Stimulated activated memory B cell treated with anti-CD40 and anti-IgM and Interleukin-4, amounts not matched to agents 10 μg/mL and 1 μg/mL and 100 μg/mL, for 72 hours (primary cell): Measurements from ENCODE around the gene FOS.
A peak's percentile ranks its signal among the peaks of the same experiment; 100 is the strongest.
"Not testable (repeated sequence)": the region's sequence is repeated elsewhere in the genome, so short reads cannot be mapped to it uniquely, and the experiment has no call there.

Experiments
- ATAC-seq: fragments of 150-1000 bp; cut with Tn5 transposase; 2 replicates; pipeline ENCODE4 v1.10.0; 2021
- H3K27ac Mint-ChIP-seq: one replicate; pipeline ENCODE4 v1.8.0; 2022; ENCODE audit warnings: mild to moderate bottlenecking, mixed read lengths
- H3K27me3 Mint-ChIP-seq: one replicate; pipeline ENCODE4 v1.8.0; 2022; ENCODE audit warnings: mixed read lengths
- H3K36me3 Mint-ChIP-seq: one replicate; pipeline ENCODE4 v1.8.0; 2022; ENCODE audit warnings: mixed read lengths
- H3K4me1 Mint-ChIP-seq: one replicate; pipeline ENCODE4 v1.8.0; 2022; ENCODE audit warnings: mixed read lengths
- H3K4me3 Mint-ChIP-seq: one replicate; pipeline ENCODE4 v1.8.0; 2022; ENCODE audit warnings: mild to moderate bottlenecking, moderate library complexity, mixed read lengths
- H3K9me3 Mint-ChIP-seq: one replicate; pipeline ENCODE4 v1.8.0; 2022; ENCODE audit warnings: mixed read lengths

The FOS gene

DNA sequence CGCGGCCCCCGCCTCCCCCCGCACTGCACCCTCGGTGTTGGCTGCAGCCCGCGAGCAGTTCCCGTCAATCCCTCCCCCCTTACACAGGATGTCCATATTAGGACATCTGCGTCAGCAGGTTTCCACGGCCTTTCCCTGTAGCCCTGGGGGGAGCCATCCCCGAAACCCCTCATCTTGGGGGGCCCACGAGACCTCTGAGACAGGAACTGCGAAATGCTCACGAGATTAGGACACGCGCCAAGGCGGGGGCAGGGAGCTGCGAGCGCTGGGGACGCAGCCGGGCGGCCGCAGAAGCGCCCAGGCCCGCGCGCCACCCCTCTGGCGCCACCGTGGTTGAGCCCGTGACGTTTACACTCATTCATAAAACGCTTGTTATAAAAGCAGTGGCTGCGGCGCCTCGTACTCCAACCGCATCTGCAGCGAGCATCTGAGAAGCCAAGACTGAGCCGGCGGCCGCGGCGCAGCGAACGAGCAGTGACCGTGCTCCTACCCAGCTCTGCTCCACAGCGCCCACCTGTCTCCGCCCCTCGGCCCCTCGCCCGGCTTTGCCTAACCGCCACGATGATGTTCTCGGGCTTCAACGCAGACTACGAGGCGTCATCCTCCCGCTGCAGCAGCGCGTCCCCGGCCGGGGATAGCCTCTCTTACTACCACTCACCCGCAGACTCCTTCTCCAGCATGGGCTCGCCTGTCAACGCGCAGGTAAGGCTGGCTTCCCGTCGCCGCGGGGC is at the start of gene FOS:
Gene FOS, plus strand, starts transcription at position 407 of the 731 bp plus-strand sequence. Its CDS starts 155 bp downstream, at position 562.
- no peaks in the 10 kb centered on the region for H3K9me3 Mint-ChIP-seq
- peak within 1 kb of the TSS; percentile 82 for H3K4me3 Mint-ChIP-seq
- peak; percentile 93 for ATAC-seq
- peaks cover 60% of the 10 kb centered on the region for H3K27me3 Mint-ChIP-seq
- H3K27ac Mint-ChIP-seq, result peak within 1 kb of the TSS; percentile 75
- peaks cover 19% of the 10 kb centered on the region for H3K36me3 Mint-ChIP-seq
- peaks cover 58% of the 10 kb centered on the region for H3K4me1 Mint-ChIP-seq

DNA sequence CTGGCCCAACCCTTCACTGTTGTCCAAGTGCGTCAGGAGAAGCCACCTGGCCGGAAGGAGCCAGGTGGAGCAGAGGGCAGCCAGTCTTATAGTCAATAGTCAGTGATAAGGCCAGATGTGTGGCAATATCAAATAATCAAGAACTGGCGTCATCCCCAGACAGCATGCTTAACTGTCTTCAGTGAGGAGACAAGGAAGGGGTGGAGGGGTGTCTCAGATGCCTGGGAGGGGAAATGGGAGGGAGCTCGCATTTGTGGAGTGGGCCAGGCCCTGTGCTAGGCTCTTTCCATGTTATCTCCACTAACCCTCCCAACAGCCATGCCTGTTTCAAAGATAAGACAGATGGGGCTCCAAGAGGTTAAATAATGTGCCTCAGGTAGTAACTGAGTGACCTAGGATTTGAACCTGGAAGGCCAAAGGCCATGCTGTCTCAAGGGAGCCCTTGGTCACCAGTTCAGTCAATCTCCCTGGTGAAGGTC is 48.9 kb upstream of the FOS start:
- H3K36me3 Mint-ChIP-seq, result no peaks in the 10 kb centered on the region
- no peak for ATAC-seq
- H3K27me3 Mint-ChIP-seq, result no peaks in the 10 kb centered on the region
- no peaks in the 10 kb centered on the region for H3K9me3 Mint-ChIP-seq
- H3K4me3 Mint-ChIP-seq, result no peak overlapping the region
- peaks cover 34% of the 10 kb centered on the region for H3K4me1 Mint-ChIP-seq
- peak overlapping the region; percentile 16 for H3K27ac Mint-ChIP-seq

DNA sequence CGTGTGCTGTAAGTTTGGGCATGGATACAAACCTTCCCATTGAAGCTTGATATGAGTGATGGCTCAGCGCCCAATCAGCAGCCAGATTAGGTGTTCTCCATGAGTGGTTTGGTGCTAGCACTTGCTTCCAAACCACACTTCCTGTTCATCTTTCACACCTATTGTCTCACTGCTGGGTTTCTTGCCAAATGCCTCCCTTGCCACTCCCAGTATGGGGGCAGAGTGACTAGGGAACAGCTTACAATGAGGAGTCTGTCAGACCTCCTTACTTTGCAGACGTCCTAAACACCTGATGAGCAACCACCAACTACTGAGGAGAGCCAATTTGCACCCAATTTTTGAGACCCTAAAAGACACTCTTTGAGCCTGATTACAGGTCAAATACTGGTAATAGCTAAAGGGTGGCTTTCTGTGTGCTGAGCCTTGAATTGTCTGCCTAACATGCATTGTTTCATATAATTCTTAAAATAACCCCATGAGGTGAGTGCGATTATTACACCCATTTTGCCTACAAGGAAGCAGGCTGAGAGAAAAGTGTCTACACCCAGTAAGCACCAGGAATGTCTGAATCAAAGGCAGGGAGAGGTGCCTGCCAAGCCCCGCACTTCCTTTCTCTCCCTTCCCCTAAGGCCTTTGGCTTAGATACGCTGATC is 48.4 kb upstream of the FOS start:
- peaks cover 33% of the 10 kb centered on the region for H3K4me1 Mint-ChIP-seq
- H3K27ac Mint-ChIP-seq, result peak overlapping the region; percentile 21
- no peaks in the 10 kb centered on the region for H3K9me3 Mint-ChIP-seq
- H3K36me3 Mint-ChIP-seq, result no peaks in the 10 kb centered on the region
- H3K4me3 Mint-ChIP-seq, result no peak overlapping the region
- no peaks in the 10 kb centered on the region for H3K27me3 Mint-ChIP-seq
- ATAC-seq, result peak; percentile 76

DNA sequence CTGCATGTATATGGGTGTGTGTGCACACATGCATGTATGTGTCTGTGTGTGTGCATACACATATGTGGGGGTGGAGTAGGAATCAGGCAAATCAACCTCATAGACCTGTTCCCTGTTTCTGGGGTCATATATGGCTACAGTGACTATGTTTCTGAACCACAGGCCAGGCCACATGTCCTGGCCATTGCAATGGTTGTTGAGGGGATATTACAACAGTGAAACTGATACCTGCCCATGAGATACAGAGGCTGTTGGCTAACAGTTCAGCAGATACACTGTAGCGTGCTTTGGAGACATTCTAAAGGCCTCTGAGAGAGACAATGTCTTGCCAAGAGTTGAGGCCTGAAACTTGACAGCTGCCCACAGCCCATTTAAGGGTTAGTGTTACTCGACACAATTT is 47.3 kb upstream of the FOS start:
- Mint-ChIP-seq H3K36me3 (no peaks in the 10 kb centered on the region), H3K27me3 (no peaks in the 10 kb centered on the region), H3K9me3 (no peaks in the 10 kb centered on the region), H3K27ac (no peak overlapping the region), H3K4me1 (peaks cover 33% of the 10 kb centered on the region), H3K4me3 (no peak overlapping the region)
- ATAC-seq, result no peak

DNA sequence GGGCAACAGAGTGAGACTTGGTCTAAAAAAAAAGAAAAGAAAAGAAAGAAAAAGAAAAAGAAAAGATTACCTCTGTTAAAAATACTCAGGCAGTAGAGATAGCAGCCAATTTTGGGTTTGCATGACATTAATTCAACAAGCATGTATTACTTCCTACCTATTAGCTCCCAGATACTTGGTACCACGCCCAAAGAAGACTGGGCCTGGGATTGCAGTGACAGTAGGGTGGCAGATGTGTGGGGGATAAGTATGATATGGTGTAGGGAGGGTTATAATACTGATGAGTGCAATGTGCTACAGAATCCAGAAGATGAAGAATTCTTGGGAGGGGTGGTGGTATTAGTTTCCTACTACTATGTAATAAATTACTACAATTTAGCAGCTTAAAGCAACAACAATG is 46.4 kb upstream of the FOS start:
- Mint-ChIP-seq H3K4me3 (no peak overlapping the region), H3K4me1 (peaks cover 33% of the 10 kb centered on the region), H3K36me3 (no peaks in the 10 kb centered on the region), H3K27me3 (no peaks in the 10 kb centered on the region), H3K9me3 (no peaks in the 10 kb centered on the region), H3K27ac (no peak overlapping the region)
- no peak for ATAC-seq

DNA sequence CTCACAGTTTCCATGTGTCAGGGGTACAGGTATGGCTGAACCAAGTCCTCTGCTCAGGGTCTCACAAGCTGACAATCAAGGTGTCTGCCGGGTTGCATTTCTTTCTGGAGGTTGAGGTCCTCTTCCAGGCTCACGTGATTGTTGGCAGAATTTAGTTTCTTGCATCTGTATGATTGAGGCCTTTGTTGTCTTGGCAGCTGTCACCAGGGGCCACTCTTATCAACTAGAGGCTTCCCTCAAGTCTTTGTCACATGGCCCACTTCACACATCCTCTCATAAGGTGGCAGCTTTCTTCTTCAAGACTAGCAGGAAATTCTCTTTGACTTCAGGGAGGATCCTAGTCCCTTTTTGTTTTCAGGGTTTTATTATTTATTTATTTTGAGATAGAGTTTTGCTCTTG is 46.0 kb upstream of the FOS start:
- no peak for ATAC-seq
- Mint-ChIP-seq H3K4me3 (no peak overlapping the region), H3K9me3 (no peaks in the 10 kb centered on the region), H3K27ac (no peak overlapping the region), H3K36me3 (no peaks in the 10 kb centered on the region), H3K4me1 (peaks cover 32% of the 10 kb centered on the region), H3K27me3 (no peaks in the 10 kb centered on the region)

DNA sequence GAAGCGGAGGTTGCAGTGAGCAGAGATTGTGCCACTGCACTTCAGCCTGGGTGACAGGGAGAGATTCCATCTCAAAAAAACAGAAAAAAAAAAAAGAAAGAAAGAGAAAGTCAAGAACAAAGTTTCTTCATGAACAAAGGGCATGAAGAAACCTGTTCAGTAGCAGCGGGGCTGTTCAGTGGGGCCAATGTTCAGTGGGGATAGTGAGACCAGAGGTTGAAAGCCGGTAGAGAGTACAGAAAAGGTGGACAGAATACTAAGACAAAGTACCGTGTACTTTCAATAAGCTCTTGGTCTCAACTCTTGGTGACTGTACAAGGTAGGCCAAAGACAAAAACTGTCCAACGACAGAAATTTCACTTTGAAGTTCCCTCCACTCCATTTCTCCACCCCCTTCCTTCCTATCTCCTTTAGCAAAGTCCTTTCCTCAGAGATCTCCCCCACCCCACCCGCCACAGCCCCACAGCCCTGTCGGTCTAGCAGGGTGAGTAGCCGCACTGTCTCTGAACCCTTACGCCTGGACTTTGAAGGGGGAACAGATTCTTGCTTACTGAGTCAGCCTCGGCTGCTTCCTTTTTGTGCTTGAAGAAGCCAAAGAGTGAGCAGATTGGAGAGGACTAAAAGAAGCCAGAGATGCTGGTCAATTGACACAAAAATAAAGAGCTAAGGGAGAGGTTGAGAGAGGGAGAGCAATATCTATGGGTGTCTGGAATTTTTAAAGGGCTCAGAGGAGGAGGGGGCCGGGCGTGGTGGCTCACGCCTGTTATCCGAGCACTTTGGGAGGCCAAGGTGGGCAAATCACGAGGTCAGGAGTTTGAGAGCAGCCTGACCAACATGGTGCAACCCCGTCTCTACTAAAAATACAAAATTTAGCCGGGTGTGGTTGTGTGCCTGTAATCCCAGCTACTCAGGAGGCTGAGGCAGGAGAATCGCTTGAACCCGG is 44.2 kb upstream of the FOS start:
- Mint-ChIP-seq H3K4me3 (no peak overlapping the region), H3K9me3 (no peaks in the 10 kb centered on the region), H3K4me1 (peaks cover 13% of the 10 kb centered on the region), H3K27me3 (peaks cover under 1% of the 10 kb centered on the region), H3K27ac (no peak overlapping the region), H3K36me3 (no peaks in the 10 kb centered on the region)
- no peak for ATAC-seq

DNA sequence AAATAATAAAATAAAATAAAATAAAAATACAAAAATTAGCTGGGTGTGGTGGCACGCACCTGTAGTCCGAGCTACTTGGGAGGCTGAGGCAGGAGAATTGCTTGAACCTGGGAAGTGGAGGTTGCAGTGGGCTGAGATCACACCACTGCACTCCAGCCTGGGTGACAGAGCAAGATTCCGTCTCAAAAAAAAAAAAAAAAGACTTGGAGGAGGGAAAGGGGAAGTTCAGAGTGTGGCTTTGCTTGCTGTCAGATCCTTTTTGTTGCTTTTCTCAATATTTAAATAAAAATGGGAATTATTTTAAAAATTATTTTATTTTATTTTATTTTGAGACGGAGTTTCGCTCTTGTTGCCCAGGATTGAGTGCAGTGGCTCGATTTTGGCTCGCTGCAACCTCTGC is 43.4 kb upstream of the FOS start:
- H3K4me1 Mint-ChIP-seq, H3K4me3 Mint-ChIP-seq, H3K9me3 Mint-ChIP-seq, H3K36me3 Mint-ChIP-seq, ATAC-seq, H3K27me3 Mint-ChIP-seq, H3K27ac Mint-ChIP-seq: not testable (repeated sequence)

DNA sequence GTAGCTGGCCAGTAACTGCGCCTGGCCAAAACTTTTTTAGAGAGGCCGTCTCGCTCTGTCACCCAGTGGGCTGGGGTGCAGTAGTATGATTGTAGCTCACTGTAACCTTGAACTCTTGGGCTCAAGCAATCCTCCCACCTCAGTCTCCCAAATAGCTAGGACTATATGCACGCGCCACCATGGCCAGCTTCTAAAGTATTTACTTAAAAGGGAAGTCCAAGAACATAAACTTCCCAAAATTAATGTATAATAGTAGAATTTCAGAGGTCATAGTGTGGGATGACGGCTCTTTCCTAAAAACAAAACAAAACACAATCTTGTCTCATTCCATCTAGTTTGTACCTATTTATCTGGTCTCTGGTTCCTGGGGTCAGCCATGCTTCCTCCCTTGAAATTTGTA is 42.2 kb upstream of the FOS start:
- ATAC-seq, result no peak
- H3K36me3 Mint-ChIP-seq, result no peaks in the 10 kb centered on the region
- peaks cover 10% of the 10 kb centered on the region for H3K27me3 Mint-ChIP-seq
- H3K27ac Mint-ChIP-seq, result no peak overlapping the region
- H3K4me3 Mint-ChIP-seq, result no peak overlapping the region
- H3K4me1 Mint-ChIP-seq, result no peaks in the 10 kb centered on the region
- no peaks in the 10 kb centered on the region for H3K9me3 Mint-ChIP-seq

DNA sequence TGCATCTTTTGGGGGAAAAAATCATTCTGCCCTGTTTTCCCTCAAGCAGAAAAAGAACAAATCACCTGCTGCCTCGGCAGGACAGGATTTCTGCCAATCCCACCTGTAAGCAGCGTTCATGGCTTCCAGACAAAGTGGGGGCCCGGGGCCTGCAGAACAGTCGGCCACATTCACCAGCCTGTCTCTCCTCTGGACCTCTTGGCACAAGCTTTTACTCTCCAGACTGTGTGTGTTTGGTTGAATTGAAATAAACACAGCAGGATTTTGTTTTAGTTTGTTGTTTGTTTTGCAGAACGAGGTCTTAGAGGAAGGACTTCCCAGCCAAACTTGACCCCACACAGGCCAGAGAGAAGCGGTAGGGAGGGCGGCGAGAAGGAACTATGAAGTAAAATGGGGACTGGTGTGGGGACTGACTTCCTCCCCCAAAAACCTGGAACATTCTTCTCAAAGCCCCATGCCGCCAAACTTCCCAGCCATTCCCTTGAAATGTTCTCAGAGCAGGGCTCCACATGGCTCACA is 41.7 kb upstream of the FOS start:
- Mint-ChIP-seq H3K27me3 (peaks cover 10% of the 10 kb centered on the region), H3K4me1 (no peaks in the 10 kb centered on the region), H3K9me3 (no peaks in the 10 kb centered on the region), H3K4me3 (no peak overlapping the region), H3K27ac (no peak overlapping the region), H3K36me3 (no peaks in the 10 kb centered on the region)
- ATAC-seq, result no peak

DNA sequence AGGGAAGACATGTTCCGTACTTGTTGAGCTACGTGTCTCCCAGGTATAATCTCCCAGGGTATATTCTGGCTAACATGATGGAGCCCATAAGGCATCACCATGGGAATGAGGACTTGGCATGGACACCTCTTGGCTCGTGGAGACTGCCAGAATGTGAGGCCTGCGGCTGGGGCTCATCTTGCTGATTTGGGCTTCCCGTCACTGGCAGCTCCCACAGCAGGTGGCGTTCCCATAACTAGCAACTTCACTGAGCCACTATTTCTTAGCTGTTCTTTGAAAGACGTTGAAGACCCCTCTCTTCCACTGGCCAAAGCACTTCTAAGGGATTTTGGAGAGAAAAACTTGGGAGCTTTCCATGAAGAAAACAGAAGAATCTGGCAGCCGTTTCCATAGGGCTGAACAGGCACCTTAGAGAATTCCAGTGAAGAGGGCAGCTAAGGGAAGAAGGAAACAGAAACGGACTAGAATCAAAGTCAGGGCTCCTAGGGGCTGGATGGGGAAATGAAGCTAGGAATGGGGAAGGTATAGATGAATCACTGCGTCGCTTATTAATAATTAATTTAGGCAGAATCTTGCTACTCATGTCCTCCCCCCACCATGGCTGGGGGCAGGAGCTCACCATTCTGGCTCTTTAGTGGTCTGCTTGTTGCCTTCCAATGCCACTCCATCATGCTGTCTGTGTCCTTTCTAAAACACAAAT is 39.7 kb upstream of the FOS start:
- ATAC-seq, result no peak
- Mint-ChIP-seq H3K9me3 (no peaks in the 10 kb centered on the region), H3K27me3 (peaks cover 10% of the 10 kb centered on the region), H3K27ac (no peak overlapping the region), H3K4me3 (no peak overlapping the region), H3K4me1 (no peaks in the 10 kb centered on the region), H3K36me3 (no peaks in the 10 kb centered on the region)

DNA sequence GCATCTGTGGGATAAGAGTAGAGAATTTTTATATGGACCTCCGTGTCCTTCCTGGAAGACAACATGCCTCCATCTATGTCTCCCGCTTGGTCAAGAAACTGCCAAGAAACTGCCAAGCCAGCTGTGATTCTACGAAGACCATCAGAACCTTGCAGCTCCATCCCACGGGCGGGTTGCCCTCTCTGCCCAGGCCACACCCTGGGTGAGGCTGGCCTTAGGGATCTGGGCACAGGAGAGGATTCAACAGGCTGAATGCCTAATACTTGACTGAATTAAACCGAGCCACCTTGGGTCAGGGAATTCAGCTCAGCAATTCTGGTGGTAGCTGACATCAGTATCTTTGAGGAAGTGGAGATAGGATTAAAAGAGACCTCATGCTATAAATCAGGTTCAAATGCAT is 37.8 kb upstream of the FOS start:
- ATAC-seq, result no peak
- peaks cover 10% of the 10 kb centered on the region for H3K27me3 Mint-ChIP-seq
- H3K9me3 Mint-ChIP-seq, result no peaks in the 10 kb centered on the region

DNA sequence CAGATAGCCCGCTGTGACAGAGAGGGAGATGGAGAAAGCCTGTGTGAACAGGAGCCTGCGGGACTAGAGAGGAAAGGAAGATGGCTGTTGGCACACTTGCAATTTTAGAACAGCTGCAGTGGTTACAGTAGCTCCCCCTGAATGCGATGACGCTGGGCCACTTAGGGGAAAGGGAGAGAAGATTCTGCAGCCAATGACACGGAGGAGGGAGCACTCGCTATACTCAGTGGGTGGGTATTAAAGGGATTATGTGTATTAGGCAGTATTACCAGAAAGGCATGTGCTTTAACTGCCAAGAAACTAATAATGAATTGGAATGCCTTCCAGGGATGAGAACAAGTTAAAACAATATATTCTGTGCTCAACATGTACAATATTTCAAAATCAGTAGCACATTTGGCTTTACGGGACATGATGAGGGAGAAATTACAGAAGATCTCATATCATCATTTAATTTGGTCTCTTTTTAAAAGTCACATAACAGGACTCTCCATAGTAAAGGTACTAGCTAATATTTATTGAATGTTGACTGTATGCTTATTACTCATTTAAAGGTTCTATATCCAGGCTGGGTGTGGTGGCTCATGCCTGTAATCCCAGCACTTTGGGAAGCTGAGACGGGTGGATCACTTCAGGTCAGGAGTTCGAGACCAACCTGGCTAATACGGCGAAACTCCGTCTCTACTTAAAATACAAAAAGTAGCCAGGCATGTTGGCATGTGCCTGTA is 35.9 kb upstream of the FOS start:
- no peak for ATAC-seq
- Mint-ChIP-seq H3K36me3 (no peaks in the 10 kb centered on the region), H3K9me3 (no peaks in the 10 kb centered on the region), H3K4me3 (no peak overlapping the region), H3K27ac (no peak overlapping the region), H3K27me3 (peaks cover 10% of the 10 kb centered on the region), H3K4me1 (peaks cover 8% of the 10 kb centered on the region)

More for the DNA sequence above, 37.8 kb upstream of the FOS start:
- Mint-ChIP-seq H3K36me3 (no peaks in the 10 kb centered on the region), H3K27ac (no peak overlapping the region), H3K4me1 (no peaks in the 10 kb centered on the region), H3K4me3 (no peak overlapping the region)

DNA sequence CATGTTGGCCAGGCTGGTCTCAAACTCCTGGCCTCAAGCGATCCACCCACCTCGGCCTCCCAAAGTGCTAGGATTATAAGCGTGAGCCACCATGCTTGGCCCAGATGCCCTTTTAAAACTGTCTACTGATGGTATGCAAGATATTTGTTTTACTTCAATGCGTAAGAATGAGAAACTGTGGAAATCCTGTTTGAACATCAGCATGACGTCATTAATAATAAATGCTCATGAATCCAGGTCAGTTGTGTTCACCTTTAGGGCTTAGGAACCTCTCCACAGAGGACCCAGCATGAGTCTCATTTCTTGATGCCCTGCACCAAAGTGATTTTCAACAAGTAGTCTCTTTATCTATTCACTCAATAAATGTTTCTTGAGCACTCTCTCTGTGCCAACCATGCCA is 34.5 kb upstream of the FOS start:
- Mint-ChIP-seq H3K27me3 (peaks cover 10% of the 10 kb centered on the region), H3K4me3 (no peak overlapping the region), H3K36me3 (no peaks in the 10 kb centered on the region), H3K4me1 (peaks cover 16% of the 10 kb centered on the region), H3K27ac (no peak overlapping the region), H3K9me3 (no peaks in the 10 kb centered on the region)
- no peak for ATAC-seq
